Neural progenitor cell (in vitro differentiated cells): ENCODE data around the gene NEDD8. TPM values are rescaled to one million over a fixed set of nuclear protein-coding genes. Genes with fewer than 3 reads are reported as not detected.
"Not testable (repeated sequence)": the region's sequence is repeated elsewhere in the genome, so short reads cannot be mapped to it uniquely, and the experiment has no call there.

Experiments
- DNase-seq: peaks from one replicate; pipeline ENCODE4 v3.0.0-alpha.2; 2016; ENCODE audit warnings: low spot score
- H2AFZ ChIP-seq: fragments of 200-600 bp; sonication (generic); replicated peaks from 2 replicates; pipeline ENCODE4 v1.6.1; 2016; ENCODE audit warnings: antibody characterized with exemption
- H3F3A ChIP-seq: fragments of 200-600 bp; sonication (generic); 2 replicates; pipeline ENCODE4 v1.6.1; 2016; ENCODE audit warnings: antibody characterized with exemption, low read depth
- H3K27ac ChIP-seq: fragments of 200-600 bp; sonication (generic); 2 replicates; pipeline ENCODE4 v1.5.1; 2016; ENCODE audit warnings: mild to moderate bottlenecking
- H3K27me3 ChIP-seq: fragments of 200-600 bp; sonication (generic); 2 replicates; pipeline ENCODE4 v1.6.1; 2016; ENCODE audit warnings: mild to moderate bottlenecking, moderate library complexity
- H3K36me3 ChIP-seq: fragments of 200-600 bp; sonication (generic); 2 replicates; pipeline ENCODE4 v1.5.1; 2016
- H3K4me1 ChIP-seq: fragments of 200-600 bp; sonication (generic); 2 replicates; pipeline ENCODE4 v1.6.1; 2016; ENCODE audit warnings: mixed run types
- H3K4me2 ChIP-seq: fragments of 200-600 bp; sonication (generic); 2 replicates; pipeline ENCODE4 v1.6.1; 2016
- H3K4me3 ChIP-seq: fragments of 200-600 bp; sonication (generic); 2 replicates; pipeline ENCODE4 v1.5.1; 2016
- H3K79me2 ChIP-seq: fragments of 200-600 bp; sonication (generic); 2 replicates; pipeline ENCODE4 v1.6.1; 2016; ENCODE audit warnings: low read depth
- H3K9ac ChIP-seq: fragments of 200-600 bp; sonication (generic); 2 replicates; pipeline ENCODE4 v1.6.1; 2016
- H3K9me3 ChIP-seq: fragments of 200-600 bp; sonication (generic); 2 replicates; pipeline ENCODE4 v1.5.1; 2016; ENCODE audit warnings: low read depth
- H4K20me1 ChIP-seq: fragments of 200-600 bp; sonication (generic); 2 replicates; pipeline ENCODE4 v1.6.1; 2016; ENCODE audit warnings: low read depth
- H3K27ac Mint-ChIP-seq: 3 replicates; pipeline ENCODE4 v1.8.0; 2021; ENCODE audit warnings: mixed read lengths
- H3K27me3 Mint-ChIP-seq: 2 replicates; pipeline ENCODE4 v1.8.0; 2022; ENCODE audit warnings: low read depth, mild to moderate bottlenecking, inconsistent platforms, moderate library complexity, mixed read lengths; ENCODE audit not compliant: insufficient read depth
- H3K36me3 Mint-ChIP-seq: 3 replicates; pipeline ENCODE4 v1.8.0; 2021; ENCODE audit warnings: mixed read lengths
- H3K4me1 Mint-ChIP-seq: 3 replicates; pipeline ENCODE4 v1.8.0; 2021; ENCODE audit warnings: mixed read lengths
- H3K4me3 Mint-ChIP-seq: 3 replicates; pipeline ENCODE4 v1.8.0; 2021; ENCODE audit warnings: mild to moderate bottlenecking, moderate library complexity, mixed read lengths
- H3K9me3 Mint-ChIP-seq: 3 replicates; pipeline ENCODE4 v1.8.0; 2020; ENCODE audit warnings: mixed read lengths
- CTCF ChIP-seq: fragments of 200-600 bp; sonication (generic); IDR thresholded peaks from 2 replicates; pipeline ENCODE4 v1.5.1; 2017; ENCODE audit warnings: antibody characterized with exemption, mild to moderate bottlenecking
- EZH2 ChIP-seq: fragments of 200-600 bp; sonication (generic); IDR thresholded peaks from 2 replicates; pipeline ENCODE4 v1.6.1; 2017; ENCODE audit warnings: antibody characterized with exemption, mild to moderate bottlenecking, moderate library complexity
- EZH2phosphoT487 ChIP-seq: fragments of 200-600 bp; sonication (generic); IDR thresholded peaks from 2 replicates; pipeline ENCODE4 v1.6.1; 2017; ENCODE audit warnings: antibody characterized with exemption
- total RNA-seq: library from RNA; depleted of rRNA; stranded (reverse); fragments of >200 nt; gene quantifications from 2 replicates; pipeline ENCODE4 v1.2.3, GENCODE V29; 2015; ENCODE audit warnings: low replicate concordance

The NEDD8 gene
- total RNA-seq, 1 donor from 2014 or later: 220 TPM

DNA sequence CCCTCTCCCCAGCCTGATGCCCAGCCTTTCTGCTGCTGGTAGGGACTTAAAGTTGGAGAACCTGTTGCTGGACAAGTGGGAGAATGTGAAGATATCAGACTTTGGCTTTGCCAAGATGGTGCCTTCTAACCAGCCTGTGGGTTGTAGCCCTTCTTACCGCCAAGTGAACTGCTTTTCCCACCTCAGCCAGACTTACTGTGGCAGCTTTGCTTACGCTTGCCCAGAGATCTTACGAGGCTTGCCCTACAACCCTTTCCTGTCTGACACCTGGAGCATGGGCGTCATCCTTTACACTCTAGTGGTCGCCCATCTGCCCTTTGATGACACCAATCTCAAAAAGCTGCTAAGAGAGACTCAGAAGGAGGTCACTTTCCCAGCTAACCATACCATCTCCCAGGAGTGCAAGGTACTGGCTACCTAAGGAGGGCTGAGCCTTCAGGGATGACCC is 25.0 kb downstream of the NEDD8 start:
- Histone ChIP-seq H3K9ac (no peak overlapping the region), H2AFZ (no peak overlapping the region), H3K4me1 (no peaks in the 10 kb centered on the region), H3K36me3 (peaks cover 4% of the 10 kb centered on the region), H3K4me3 (no peak overlapping the region), H4K20me1 (no peaks in the 10 kb centered on the region), H3K79me2 (peaks cover 11% of the 10 kb centered on the region), H3K27ac (no peak overlapping the region), H3K4me2 (no peak overlapping the region), H3K9me3 (no peaks in the 10 kb centered on the region), H3K27me3 (no peaks in the 10 kb centered on the region), H3F3A (no peaks in the 10 kb centered on the region)
- Mint-ChIP-seq H3K4me1 (peaks cover 4% of the 10 kb centered on the region), H3K27me3 (peaks cover 3% of the 10 kb centered on the region), H3K9me3 (no peaks in the 10 kb centered on the region), H3K27ac (no peak overlapping the region), H3K36me3 (peaks cover 37% of the 10 kb centered on the region), H3K4me3 (no peak overlapping the region)
- TF ChIP-seq EZH2 (no peak), CTCF (no peak), EZH2phosphoT487 (no peak)
- no peak for DNase-seq

DNA sequence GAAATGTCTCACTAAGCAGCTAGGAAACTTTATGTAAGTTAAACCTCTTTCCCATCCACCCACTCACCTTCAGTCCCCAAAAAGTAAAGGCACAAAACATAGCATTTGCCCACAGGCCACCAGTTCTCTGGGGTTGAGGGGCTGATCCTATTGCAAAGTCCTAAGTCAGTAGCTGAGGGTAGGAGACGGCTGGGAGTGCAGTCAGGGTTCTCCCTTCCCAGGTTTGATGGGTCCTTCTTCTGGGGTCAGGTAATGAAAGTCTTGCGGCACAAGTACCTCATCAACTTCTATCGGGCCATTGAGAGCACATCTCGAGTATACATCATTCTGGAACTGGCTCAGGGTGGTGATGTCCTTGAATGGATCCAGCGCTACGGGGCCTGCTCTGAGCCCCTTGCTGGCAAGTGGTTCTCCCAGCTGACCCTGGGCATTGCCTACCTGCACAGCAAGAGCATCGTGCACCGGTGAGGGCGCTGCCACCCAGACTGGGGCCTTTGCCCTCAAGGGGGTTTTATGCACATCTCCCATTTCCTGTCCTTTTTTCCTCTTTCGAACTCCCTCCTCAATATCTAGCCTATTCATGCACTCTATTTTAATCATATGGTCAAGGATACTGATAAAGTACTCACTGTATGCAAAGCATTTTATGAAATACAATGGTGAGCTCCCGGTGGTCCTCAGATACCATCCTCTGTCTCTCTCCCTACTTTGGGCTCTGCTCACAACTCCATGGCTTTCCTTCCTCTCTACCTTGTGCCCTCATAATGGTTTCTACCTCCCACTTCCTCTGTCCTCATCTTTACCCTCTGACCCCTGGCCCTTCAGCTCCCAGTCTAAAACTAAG is 25.7 kb downstream of the NEDD8 start:
- H3K27ac Mint-ChIP-seq: no peak overlapping the region
- H3K9me3 Mint-ChIP-seq: no peaks in the 10 kb centered on the region
- H3K36me3 Mint-ChIP-seq: peaks cover 38% of the 10 kb centered on the region
- peaks cover 2% of the 10 kb centered on the region for H3K27me3 Mint-ChIP-seq
- H2AFZ ChIP-seq: no peak overlapping the region
- no peak overlapping the region for H3K4me3 Mint-ChIP-seq
- peaks cover 5% of the 10 kb centered on the region for H3K36me3 ChIP-seq
- no peak for TF ChIP-seq EZH2
- no peak overlapping the region for H3K4me2 ChIP-seq
- no peak overlapping the region for H3K27ac ChIP-seq
- H3K79me2 ChIP-seq: peaks cover 4% of the 10 kb centered on the region
- H4K20me1 ChIP-seq: no peaks in the 10 kb centered on the region
- no peak overlapping the region for H3K9ac ChIP-seq
- H3K4me1 Mint-ChIP-seq: peaks cover 4% of the 10 kb centered on the region
- H3K9me3 ChIP-seq: no peaks in the 10 kb centered on the region
- H3K4me1 ChIP-seq: no peaks in the 10 kb centered on the region
- H3K4me3 ChIP-seq: no peak overlapping the region
- H3F3A ChIP-seq: no peaks in the 10 kb centered on the region
- DNase-seq: no peak
- H3K27me3 ChIP-seq: no peaks in the 10 kb centered on the region

GRCh38 chr14:24204163-24205146 is 27.7 kb downstream of the NEDD8 start:
- DNase-seq: no peak
- Mint-ChIP-seq H3K4me1 (no peaks in the 10 kb centered on the region), H3K27me3 (peaks cover 2% of the 10 kb centered on the region), H3K27ac (no peak overlapping the region), H3K9me3 (no peaks in the 10 kb centered on the region), H3K36me3 (peaks cover 36% of the 10 kb centered on the region), H3K4me3 (no peak overlapping the region)
- H3K79me2 ChIP-seq: no peaks in the 10 kb centered on the region
- TF ChIP-seq EZH2phosphoT487: no peak
- TF ChIP-seq EZH2: no peak
- no peak for TF ChIP-seq CTCF
- no peaks in the 10 kb centered on the region for H3K4me1 ChIP-seq
- no peak overlapping the region for H3K4me2 ChIP-seq
- peaks cover 5% of the 10 kb centered on the region for H3K36me3 ChIP-seq
- no peak overlapping the region for H3K4me3 ChIP-seq
- no peaks in the 10 kb centered on the region for H4K20me1 ChIP-seq
- no peaks in the 10 kb centered on the region for H3K9me3 ChIP-seq
- H3K27me3 ChIP-seq: no peaks in the 10 kb centered on the region
- no peak overlapping the region for H3K27ac ChIP-seq
- H3F3A ChIP-seq: no peaks in the 10 kb centered on the region
- no peak overlapping the region for H3K9ac ChIP-seq
- H2AFZ ChIP-seq: no peak overlapping the region

DNA sequence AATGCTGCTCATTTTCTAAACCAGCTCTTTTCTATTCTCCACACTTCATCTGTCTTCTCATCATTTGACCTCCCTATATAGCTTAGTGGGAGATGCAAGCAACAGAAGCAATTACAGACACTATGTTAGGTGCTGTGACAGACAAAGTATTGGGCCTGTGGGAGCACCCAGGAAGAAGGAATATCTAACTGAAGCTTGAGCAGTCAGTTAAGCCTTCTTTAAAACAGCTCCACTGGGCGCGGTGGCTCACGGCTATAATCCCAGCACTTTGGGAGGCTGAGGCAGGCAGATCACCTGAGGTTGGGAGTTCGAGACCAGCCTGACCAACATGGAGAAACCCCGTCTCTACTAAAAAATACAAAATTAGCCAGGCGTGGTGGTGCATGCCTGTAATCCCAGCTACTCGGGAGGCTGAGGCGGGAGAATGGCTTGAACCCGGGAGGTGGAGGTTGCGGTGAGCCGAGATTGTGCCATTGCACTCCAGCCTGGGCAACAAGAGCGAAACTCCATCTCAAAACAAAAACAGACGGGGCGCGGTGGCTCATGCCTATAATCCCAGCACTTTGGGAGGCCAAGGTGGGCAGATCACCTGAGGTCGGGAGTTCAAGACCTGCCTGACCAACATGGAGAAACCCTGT is 28.8 kb downstream of the NEDD8 start:
- not testable (repeated sequence) for H3F3A ChIP-seq, H3K4me3 ChIP-seq, H3K4me1 Mint-ChIP-seq, H3K9me3 ChIP-seq, H3K79me2 ChIP-seq, H2AFZ ChIP-seq, H3K27me3 ChIP-seq, H3K4me1 ChIP-seq, H3K4me2 ChIP-seq, H3K4me3 Mint-ChIP-seq, DNase-seq, H3K9ac ChIP-seq, H3K36me3 ChIP-seq, H3K27ac ChIP-seq, H3K9me3 Mint-ChIP-seq, H3K27me3 Mint-ChIP-seq, H3K27ac Mint-ChIP-seq, H4K20me1 ChIP-seq
- peaks cover 36% of the 10 kb centered on the region for H3K36me3 Mint-ChIP-seq

DNA sequence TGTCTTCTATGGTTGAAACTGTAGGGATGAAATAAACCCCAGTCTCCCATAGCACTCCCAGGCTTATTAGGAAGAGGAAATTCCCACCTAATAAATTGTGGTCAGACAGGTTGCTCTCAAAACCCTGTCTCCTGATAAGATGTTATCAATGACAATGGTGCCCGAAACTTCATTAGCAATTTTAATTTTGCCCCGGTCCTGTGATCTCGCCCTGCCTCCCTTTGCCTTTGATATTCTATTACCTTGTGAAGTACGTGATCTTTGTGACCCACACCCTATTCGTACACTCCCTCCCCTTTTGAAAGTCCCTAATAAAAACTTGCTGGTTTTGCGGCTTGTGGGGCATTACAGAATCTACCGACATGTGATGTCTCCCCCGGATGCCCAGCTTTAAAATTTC is 29.6 kb downstream of the NEDD8 start:
- H4K20me1 ChIP-seq, H3K9me3 ChIP-seq, H3K4me1 ChIP-seq, H3K9ac ChIP-seq, H3K9me3 Mint-ChIP-seq, DNase-seq, H3K27ac ChIP-seq, H3K36me3 ChIP-seq, H3K27me3 Mint-ChIP-seq, H3K4me2 ChIP-seq, H3K27ac Mint-ChIP-seq, H2AFZ ChIP-seq, H3K4me1 Mint-ChIP-seq, H3K4me3 ChIP-seq, H3K27me3 ChIP-seq, H3K79me2 ChIP-seq, H3F3A ChIP-seq, H3K4me3 Mint-ChIP-seq: not testable (repeated sequence)
- H3K36me3 Mint-ChIP-seq: peaks cover 34% of the 10 kb centered on the region
